Stimulated activated CD4-positive, alpha-beta T cell treated with anti-CD3 and anti-CD28 coated beads, TNF-alpha, amount 100 ng/mL, for 4 hours (primary cell): ENCODE results near the gene HS3ST1.

ENCODE experiments used
- DNase-seq, 3 experiments: peaks; one replicate each; pipeline ENCODE4 v3.0.0-alpha.2; 2020; ENCODE audit warnings: low read depth in 3 of 3

The HS3ST1 gene

GRCh38 chr4:11428231-11428898 lies at the start of gene HS3ST1:
TSS of gene HS3ST1 (minus strand) at chr4:11428894. CDS start at chr4:11400005, 28,889 bp downstream.
- DNase-seq = no peak

GRCh38 chr4:11475871-11476270 lies 47.2 kb upstream of the HS3ST1 start:
- no peak for DNase-seq

GRCh38 chr4:11474146-11474545 lies 45.5 kb upstream of the HS3ST1 start:
- no peak for DNase-seq

GRCh38 chr4:11472535-11472934 lies 43.8 kb upstream of the HS3ST1 start:
- no peak for DNase-seq

GRCh38 chr4:11471618-11472017 lies 42.9 kb upstream of the HS3ST1 start:
- peak in 2 of 3 experiments; percentile 28 to 31 for DNase-seq

GRCh38 chr4:11471046-11471441 lies 42.4 kb upstream of the HS3ST1 start:
- DNase-seq = no peak

GRCh38 chr4:11470438-11471045 lies 41.8 kb upstream of the HS3ST1 start:
- DNase-seq = peak in 1 of 3 experiments; percentile 5

GRCh38 chr4:11469650-11470437 lies 41.1 kb upstream of the HS3ST1 start:
- DNase-seq = no peak

GRCh38 chr4:11468901-11469300 lies 40.2 kb upstream of the HS3ST1 start:
- DNase-seq = no peak

GRCh38 chr4:11467931-11468330 lies 39.2 kb upstream of the HS3ST1 start:
- no peak for DNase-seq

- DNase-seq = no peak
Measured at GRCh38 chr4:11463707-11464106, 35.0 kb upstream of the HS3ST1 start.

GRCh38 chr4:11456401-11456800 lies 27.7 kb upstream of the HS3ST1 start:
- no peak for DNase-seq

GRCh38 chr4:11455201-11455835 lies 26.6 kb upstream of the HS3ST1 start:
- no peak for DNase-seq

- DNase-seq = no peak
Measured at GRCh38 chr4:11451716-11452115, 23.0 kb upstream of the HS3ST1 start.

GRCh38 chr4:11446155-11446811 lies 17.6 kb upstream of the HS3ST1 start:
- DNase-seq = no peak

GRCh38 chr4:11441194-11441556 lies 12.5 kb upstream of the HS3ST1 start:
- no peak for DNase-seq

GRCh38 chr4:11440481-11441193 lies 11.9 kb upstream of the HS3ST1 start:
- no peak for DNase-seq

GRCh38 chr4:11439836-11440235 lies 11.1 kb upstream of the HS3ST1 start:
- no peak for DNase-seq

GRCh38 chr4:11438647-11439046 lies 10.0 kb upstream of the HS3ST1 start:
- no peak for DNase-seq

GRCh38 chr4:11436673-11437072 lies 8.0 kb upstream of the HS3ST1 start:
- DNase-seq = no peak

- DNase-seq = no peak
Measured at GRCh38 chr4:11436084-11436483, 7.4 kb upstream of the HS3ST1 start.
